ENCODE measurements around the gene MUC4.
"Not testable (repeated sequence)": the region's sequence is repeated elsewhere in the genome, so short reads cannot be mapped to it uniquely, and the experiment has no call there.

Gene MUC4

GRCh38 chr3:195836476-195837135 lies 24.9 kb upstream of the MUC4 start:
- no peak for DNase-seq

DNA sequence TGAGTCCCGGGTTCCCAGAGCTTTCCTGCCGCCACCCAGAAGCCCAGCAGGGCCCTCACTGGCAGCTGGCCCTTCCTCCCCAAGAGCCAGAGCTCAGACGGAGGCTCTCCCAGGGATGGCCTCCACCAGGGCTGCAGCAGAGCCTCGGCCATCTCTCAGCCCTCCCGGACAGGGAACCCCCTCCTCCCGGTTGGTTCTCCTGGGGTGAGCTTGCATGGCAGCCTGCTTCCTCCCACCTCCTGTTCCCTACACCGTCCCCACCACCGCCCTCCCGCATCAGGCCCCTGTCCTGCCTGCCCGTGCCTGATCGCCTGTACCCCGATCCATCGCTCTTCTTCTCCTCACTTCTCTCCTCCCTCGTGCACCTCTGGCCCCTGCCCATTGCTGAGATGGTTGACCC lies 24.1 kb upstream of the MUC4 start:
- no peak for DNase-seq

DNA sequence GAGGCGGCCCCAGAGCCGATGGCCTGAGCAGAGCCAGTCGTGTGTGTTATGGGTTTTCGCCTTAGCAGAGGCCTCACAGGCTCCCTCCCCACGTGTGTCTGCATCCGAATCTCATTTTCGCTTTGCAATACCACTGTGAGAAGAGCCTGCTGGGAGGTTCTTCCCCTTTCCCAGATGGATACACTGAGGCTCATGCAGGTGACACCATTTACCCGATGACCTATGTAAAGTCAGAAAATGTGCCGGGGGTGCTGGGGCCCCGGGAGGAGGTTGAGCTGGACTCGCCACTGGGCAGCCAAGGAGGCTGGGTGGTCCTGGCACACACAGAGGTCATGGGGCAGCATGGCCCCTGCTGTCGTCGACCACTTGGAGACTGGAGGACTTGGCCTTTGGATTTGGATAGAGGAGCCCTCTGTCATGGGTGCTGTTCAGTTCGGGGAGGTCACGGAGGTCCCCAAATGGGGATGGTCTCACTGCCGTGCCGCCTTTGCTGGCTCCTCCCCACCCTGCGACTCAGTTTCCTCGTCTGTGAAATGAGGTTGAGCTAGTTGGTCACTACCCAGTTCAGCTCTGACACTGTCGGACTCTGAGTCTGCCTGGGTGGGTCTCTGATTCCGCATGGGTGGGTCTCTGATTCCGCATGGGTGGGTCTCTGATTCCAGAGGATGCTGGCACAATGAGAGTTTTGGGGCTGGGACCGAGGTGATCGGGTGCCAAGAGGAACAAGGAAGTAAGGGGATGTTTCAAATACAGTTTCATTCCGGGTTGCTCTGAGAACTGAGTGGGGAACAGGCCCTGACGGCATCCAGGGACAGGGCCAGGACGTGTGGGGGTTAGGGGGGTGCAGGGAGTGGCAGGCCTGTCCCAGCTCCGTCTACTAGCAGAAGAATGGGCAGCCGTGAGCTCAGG lies 23.2 kb upstream of the MUC4 start:
- no peak for DNase-seq

DNA sequence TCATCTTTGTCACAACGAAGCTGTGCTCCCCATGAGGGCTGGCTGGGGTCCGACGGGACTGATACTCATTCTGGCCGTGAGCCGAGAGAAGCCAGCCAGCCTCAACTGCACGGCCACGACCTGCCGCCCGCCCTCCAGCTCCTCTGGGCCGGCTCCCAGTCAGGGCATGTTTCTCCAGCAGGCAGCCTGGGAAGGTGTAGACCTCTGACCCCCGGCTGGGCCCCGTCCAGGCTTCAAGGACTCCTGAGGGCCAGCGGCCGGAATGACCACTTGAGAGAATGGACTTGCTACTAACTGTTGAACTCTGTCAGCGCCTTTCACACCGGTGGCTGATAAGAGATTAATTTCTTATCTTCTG lies 18.1 kb upstream of the MUC4 start:
- DNase-seq, result no peak

GRCh38 chr3:195828762-195829161 lies 17.0 kb upstream of the MUC4 start:
- DNase-seq, result no peak

GRCh38 chr3:195825857-195826804 lies 14.4 kb upstream of the MUC4 start:
- no peak for DNase-seq

GRCh38 chr3:195825191-195825588 lies 13.5 kb upstream of the MUC4 start:
- DNase-seq, result no peak

DNA sequence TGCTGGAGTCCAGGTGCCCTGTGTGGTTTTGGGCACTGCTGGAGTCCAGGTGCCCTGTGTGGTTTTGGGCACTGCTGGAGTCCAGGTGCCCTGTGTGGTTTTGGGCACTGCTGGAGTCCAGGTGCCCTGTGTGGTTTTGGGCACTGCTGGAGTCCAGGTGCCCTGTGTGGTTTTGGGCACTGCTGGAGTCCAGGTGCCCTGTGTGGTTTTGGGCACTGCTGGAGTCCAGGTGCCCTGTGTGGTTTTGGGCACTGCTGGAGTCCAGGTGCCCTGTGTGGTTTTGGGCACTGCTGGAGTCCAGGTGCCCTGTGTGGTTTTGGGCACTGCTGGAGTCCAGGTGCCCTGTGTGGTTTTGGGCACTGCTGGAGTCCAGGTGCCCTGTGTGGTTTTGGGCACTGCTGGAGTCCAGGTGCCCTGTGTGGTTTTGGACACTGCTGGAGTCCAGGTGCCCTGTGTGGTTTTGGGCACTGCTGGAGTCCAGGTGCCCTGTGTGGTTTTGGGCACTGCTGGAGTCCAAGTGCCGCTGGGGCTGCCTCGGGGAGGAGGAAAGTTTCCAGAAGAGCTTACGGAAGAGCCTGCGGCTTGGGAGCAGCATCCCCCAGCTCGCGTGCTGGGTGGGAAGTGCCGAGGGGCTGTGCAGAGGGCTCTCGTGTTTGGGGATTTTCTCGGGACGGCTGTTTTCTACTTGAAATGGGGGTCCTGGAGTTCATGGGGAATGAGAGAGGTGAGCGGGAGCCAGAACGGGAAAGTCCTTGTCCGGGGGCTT lies 12.9 kb upstream of the MUC4 start:
- DNase-seq, result not testable (repeated sequence)

- no peak for DNase-seq
These were observed 12.3 kb upstream of the MUC4 start for GRCh38 chr3:195823999-195824398.

DNA sequence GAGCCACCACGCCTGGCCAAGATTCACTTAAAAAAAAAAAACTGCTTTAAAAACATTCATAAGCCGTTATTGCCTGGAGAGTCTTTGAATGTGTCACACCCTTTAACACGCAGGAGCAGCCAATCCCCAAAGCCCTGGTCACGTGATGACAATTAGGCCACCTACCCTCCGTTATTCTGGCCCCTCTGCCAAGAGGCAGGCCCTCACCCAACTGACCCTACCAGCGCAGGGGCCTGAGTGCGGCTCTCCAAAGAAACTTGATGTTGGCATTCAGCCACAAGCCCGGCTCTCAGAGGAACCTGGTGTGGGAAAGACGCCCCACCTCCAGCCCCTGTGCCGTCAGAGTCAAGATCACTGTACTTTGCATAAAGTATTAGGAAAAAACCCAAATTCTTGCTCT lies 11.6 kb upstream of the MUC4 start:
- peak in 1 of 56 donors; percentile 11 for DNase-seq

GRCh38 chr3:195822131-195822696 lies 10.5 kb upstream of the MUC4 start:
- DNase-seq, result no peak

DNA sequence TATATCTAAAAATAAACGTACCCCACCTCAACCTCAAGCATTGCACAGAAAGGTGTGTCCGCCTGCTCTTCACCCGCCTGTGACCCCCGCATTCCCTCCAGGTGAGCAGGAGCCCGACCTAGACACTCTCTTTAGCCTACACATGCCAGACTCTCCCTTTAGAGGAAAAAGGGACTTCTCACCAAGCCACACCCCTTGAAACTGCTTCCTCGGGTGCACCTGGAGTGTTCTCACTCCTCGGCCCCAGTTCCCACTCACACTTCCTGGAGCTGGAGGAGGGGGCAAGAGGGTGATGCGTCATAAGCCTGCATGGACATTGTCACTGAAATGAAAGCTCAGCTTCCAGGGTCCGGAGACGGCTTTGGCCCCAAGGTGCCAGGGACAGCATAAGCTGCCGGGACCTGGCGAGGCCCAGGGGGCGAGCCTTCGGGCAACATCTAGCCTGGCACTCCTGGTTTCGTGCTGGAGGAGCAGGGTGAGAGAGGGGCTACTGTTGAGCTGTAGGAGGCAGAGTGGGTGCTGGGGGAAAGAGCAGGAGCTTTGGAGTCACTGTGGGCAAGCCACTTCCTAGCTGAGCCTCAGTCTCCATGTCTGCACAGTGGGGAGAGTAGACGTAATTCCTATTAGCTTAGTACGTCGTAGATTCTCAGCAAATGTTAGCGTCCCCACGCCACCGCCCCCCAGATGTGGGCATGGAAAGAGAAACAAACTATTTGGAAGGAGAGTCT lies 9.8 kb upstream of the MUC4 start:
- no peak for DNase-seq

- DNase-seq, result no peak
These were observed 9.2 kb upstream of the MUC4 start for GRCh38 chr3:195820901-195821300.

DNA sequence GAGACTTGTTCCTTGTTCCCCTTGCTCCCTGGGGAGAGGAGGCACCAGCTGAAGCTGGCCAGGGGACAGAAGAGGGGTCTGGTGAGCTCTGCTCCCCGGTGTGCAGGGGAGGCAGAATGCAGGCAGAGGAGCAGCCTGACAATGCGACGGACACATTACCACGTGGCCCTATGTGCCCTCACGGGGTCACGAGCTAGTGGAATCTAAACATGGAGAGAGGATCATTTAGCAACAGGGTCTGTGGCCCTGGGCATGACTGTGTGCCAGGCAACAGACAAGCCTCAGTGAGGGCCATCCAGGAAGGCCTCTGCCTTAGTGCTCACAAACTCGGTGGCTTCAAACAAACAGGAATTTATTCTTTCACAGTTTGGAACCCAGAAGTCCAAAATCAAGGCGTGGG lies 8.5 kb upstream of the MUC4 start:
- DNase-seq, result no peak

DNA sequence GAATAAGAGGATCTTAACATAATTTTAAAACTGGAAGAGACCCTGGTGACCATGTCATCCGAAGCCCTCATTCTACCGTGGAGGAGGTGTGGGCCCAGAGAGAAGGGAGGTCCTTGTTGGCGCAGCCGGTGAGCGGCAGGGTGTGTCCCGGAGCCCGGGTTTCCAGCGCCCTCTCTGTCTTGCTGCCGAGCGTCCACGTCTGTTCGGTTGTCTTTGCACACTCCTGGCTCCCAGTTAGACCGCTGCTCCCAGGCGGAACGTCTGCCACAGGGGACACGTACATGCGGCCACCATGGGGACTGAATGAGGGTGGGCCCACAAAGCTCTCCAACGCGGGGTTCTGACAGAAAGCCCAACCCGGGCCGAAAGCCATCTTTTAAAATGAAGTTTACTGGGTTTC lies 6.6 kb upstream of the MUC4 start:
- no peak for DNase-seq

DNA sequence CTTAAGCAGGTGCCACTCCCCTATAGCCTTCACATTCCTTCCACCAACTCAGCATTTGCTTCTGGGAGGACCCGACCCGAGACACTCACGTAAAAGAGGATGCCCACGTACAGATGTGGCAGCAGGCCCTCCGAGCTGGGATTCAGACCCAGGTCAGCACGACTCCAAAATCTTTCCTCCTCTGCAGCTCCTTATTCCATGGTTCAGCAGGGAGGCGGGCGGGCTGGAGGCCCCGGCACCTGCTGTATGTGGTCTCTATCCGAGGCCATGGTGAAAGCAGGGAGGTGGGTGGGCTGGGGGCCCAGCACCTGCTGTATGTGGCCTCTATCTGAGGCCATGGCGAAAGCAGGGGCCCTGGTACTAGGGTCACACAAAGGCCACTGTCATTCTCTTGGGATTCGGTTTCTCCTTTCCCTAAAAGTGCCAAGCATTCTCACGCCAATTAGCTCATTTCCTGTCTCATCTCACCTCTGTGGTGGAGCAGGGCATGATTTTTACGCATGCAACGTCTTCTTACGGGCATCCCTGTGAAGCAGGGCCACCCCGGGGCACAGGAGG lies 5.9 kb upstream of the MUC4 start:
- no peak for DNase-seq

DNA sequence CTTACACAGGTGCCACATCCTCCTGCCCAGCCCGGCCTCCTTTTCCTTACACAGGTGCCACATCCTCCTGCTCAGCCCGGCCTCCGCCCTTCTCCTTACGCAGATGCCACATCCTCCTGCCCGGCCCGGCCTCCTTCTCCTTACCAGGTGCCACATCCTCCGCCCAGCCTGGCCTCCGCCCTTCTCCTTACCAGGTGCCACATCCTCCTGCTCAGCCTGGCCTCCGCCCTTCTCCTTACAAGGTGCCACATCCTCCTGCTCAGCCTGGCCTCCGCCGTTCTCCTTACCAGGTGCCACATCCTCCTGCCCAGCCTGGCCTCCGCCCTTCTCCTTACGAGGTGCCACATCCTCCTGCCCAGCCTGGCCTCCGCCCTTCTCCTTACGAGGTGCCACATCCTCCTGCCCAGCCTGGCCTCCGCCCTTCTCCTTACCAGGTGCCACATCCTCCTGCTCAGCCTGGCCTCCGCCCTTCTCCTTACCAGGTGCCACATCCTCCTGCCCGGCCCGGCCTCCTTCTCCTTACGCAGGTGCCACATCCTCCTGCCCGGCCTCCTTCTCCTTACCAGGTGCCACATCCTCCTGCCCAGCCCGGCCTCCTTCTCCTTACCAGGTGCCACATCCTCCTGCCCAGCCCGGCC lies 4.7 kb upstream of the MUC4 start:
- not testable (repeated sequence) for DNase-seq

DNA sequence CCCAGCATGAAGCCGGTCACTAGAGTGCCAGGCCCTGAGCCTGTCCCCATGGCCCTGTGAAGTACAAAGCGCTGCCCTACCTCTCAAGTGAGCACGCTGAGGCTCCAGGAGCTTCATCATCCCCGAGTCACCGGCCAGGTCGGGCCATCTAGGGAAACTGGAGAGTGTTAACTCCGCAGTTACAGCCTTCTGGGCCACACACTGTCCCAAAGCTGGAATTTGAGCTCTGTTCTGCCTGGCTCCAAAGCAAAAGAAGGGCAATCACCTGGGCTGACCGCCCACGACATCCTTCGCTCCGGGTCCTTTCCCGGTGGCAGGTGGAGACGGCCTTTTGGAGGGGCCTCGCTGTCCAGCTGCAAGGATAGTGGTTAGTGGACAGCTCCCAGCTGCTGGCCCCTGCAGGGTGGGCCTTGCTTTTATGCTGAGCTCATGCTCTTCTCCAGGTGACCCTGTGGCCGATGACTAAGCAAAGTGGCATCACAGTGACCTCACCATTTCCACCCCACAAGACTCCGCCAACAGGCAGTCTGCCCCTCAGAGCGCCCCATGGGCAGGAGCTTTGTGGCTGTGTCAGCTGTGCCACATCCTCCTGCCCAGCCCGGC lies 3.5 kb upstream of the MUC4 start:
- DNase-seq, result no peak

Data from nucleus accumbens (tissue), 56 donors.